Endometrium (tissue), 2 donors: ENCODE results near the gene KMT2C.
"Not testable (repeated sequence)": the region's sequence is repeated elsewhere in the genome, so short reads cannot be mapped to it uniquely, and the experiment has no call there.

Source experiments
- FAIRE-seq: peaks from 2 replicates; lab custom pipeline; 2012; peaks lifted over from hg19 to GRCh38; lab: Jason Lieb, UNC
- donor health status: control.
- donor health status: control.

The KMT2C gene

DNA sequence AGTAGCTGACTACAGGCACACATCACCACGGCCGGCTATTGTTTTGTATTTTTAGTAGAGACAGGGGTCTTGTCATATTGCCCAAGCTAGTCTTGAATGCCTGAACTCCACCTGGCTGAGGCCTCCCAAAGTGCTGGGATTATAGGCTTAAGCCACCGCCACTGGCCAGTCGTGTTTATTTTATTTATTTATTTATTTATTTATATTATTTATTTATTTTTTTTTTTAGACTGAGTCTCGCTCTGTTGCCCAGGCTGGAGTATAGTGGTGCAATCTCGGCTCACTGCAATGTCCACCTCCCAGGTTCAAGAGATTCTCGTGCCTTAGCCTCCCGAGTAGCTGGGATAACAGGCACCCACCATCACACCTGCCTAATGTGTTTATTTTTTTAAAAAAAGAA is 6.0 kb upstream of the KMT2C start:
- FAIRE-seq: not testable (repeated sequence)

DNA sequence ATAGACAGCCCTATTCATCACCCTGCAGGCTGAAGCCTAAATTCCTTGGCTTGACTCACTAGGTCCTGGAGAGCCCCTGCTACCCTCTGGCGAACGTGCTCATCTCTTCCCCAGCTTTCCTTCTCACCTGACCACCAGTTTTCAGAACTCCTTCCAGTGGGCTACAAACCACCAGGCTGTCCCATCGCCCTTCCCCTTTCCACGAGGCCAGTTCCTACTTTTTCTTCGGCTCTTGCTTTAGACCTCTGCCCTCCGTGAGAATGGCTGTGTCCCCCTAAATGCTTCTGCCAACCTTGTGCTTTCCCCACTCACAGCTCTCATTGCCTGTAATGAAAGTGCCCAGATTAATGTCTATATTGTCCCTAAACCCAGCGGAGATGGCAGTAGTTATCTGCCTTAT is 5.4 kb upstream of the KMT2C start:
- not testable (repeated sequence) for FAIRE-seq

DNA sequence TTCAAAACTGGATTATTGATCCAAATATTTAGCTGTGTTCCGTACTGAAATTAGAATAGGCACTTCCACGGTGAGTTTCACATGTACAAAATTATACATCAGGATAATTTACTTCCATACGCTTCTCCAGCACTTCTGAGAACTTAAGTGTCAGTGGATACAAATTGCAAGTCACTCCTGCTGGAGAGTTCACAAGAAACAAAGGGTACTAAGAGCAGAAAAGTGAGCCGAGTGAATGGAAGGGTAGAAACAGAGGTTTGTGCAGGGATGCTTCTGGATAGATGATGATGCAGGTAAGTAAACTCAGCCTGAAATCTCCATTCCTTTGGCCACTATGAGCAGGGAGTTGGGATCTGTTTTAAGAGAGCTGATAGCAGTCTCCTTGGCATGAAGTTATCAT is 2.2 kb upstream of the KMT2C start:
- FAIRE-seq: not testable (repeated sequence)

DNA sequence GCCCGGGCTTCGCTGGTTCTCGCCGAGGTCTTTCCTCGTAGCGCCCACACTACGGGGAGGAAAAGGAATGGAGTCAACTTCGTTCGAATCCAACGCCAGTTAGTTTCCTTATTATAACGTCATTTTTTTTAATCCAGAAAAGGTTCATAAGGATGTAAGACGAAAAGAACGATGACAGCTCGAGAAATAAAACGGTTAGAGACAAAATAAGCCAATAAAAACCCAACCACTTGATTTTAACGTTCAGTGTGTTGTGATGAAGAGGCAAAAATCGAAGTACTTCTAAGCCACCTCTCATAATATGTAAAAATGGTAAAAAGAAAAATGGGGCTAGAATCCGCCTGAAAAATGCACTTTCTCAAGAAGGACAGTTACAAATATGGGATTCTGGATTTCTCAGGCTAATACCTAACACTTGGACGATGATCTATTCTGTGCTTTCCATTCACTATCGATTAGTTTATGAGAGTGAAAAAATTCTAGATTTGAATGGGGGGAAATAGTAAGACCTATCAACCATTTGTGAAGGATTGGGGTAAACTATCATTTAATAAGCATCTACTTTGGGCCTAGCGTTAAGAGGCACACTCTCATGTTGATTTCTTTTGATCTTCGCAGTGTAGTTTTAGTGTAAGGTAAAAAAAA is 1.2 kb upstream of the KMT2C start:
- FAIRE-seq: peak; percentile 81

DNA sequence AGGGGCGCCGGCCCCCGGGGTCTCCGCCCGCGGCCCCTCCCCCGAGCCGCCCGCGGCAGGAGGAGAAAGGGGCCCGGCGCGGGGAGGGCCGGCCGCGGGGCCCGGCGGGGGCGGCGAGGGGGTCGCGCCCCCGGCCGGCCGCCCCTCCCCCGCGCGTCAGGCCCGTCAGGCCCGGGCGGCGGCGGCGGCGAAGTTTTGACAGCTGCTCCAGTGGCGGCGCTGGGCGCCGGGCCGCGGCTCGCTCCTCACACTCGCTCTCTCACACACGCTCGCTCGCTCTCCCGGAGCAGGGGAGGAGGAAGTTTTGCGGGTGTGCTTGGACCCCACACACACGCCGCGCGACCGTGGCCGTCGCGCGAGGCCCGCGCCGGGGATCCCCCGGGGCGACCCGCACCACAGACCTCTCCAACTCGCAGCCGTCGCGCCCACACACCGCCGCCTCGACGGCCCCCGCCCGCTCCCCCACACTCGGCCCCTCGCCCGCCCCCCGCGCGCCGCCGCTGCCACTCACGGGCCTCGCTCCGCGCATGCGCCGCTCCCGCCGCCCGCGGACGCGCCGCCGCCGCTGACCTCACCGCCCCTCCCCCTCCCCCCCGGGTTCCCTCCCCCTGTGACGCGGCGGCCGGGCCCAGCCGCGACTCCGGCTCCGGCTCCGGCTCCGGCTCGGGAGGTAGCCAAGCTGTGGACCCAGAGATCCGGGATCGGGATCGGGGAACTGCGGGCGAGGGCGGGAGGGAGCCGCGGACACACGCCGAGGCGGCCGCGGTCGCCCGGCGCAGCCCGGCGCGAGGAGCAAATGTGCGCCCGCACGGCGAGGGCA is 518 bp upstream of the KMT2C start:
- no peak for FAIRE-seq

DNA sequence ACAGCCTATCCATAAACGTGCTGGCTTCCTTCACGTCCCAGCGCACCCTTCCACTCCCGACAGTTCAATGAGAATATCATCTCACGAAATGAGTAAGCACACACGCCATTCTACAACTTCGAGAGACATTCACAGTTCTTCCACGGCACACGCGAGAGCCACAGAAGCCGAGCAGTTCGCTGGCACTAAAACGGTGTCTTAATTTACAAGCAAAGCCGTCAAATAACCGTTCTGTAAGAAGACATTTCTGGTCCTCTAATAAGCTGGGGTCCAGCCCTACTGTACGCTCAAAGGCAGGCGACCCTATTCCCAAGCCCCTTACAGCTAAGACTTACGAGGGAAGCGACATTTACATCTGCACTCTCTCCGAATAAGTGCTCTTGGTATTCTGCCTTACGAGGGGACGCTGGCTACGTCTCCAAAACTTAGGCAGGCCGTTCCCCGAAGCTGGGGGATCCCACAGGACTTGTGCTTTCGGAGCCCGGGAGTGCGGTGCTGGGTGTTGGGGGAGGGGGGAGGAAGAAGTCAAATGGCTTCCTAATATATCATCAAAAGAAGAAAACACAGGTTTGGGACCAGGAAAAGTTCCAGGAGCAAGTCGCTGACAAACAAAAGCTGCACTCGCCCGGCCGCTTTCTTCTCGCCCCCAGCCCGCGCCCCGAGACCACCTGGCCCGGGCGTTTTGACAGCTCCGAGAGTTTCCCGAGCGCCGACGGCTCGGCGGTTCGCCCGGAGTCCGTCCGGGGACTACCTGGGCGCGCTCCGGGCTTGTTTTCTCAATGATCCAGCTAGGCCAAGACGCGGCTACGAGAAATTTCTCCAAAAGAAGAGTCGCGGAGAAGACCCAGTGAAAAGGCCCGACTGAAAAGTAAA is 1.1 kb downstream of the KMT2C start:
- FAIRE-seq: not testable (repeated sequence)

DNA sequence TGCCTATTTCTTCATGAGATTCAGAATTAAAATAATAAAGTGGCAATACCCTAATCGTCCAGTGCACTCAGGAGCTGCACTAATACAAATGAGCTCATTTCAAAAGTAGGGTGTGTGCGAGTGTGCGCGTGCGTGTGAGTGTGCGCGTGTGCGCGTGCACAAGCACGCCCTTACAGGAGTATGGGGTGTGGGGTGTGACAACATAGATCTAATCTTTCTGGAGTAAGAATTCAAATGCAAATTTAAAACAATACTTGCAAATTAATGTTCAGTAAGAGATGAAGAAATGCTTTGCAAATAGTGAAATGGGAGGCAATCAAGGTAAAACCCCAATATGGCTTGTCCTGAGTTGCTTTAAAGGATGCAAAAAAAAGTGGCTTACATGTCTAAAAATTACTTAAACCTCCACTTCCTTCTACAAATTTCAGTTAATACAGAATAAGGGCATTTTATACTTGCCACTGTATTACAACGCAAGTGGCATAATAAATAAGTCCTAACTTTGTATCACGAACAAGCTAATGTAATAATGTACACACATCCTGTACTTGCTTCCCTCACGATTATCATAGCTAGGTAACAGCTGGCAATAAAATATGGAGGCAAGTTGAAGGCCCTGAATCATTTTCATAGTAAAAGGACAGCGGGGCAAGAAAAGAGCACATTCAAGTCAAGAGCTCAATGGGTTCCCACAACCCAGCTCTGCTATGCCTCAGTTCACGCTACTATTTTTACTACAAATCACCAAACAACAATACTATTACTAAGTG is 1.9 kb downstream of the KMT2C start:
- not testable (repeated sequence) for FAIRE-seq

DNA sequence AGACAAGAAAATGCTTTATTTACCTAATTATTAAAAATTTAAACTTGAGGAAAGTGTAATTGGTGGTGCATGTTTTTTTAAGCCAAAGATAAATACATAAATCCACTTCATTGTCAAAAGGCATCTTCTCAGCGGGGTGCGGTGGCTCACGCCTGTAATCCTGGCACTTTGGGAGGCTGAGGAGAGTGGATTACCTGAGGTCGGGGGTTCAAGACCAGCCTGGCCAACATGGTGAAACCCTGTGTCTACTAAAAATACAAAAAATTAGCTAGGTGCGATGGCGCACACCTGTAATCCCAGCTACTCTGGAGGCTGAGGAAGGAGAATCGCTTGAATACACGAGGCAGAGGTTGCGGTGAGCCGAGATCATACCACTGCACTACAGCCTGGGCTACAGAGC is 3.1 kb downstream of the KMT2C start:
- not testable (repeated sequence) for FAIRE-seq

DNA sequence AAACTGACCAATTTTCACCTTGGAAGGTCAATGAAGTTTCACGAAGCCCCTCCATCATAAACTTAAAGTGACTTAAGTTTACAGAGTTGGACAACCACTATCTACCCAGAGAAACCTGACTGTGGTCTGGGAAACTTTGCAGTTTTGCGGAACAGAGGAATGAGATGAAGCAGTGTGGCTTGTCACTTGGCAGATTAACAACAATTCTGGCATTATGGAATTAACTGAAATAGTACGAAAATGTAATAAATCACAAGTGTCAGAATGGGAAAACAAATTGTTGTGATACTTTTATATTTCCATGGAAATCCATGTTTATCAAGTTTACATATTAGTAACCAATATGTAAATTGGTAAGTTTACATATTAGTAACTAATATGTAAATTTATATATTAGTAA is 4.9 kb downstream of the KMT2C start:
- peak; percentile 57 for FAIRE-seq

DNA sequence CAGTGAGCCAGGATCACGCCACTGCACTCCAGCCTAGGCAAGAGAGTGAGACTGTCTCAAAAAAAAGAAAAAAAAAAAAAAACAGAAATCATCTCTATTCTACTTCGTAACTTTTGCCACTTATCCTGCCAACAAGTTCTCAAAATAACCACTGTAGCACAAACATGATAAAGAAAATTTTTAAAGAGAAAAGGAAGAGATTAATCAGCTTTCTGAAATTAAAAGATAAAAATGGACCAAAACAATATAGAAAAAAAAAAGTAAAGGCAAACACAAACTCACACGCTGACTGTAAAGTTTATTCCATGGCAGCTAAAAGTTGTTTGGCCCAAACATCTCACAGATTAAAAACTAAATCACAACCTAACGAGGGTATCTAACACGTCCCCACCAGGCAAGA is 5.7 kb downstream of the KMT2C start:
- FAIRE-seq: not testable (repeated sequence)

DNA sequence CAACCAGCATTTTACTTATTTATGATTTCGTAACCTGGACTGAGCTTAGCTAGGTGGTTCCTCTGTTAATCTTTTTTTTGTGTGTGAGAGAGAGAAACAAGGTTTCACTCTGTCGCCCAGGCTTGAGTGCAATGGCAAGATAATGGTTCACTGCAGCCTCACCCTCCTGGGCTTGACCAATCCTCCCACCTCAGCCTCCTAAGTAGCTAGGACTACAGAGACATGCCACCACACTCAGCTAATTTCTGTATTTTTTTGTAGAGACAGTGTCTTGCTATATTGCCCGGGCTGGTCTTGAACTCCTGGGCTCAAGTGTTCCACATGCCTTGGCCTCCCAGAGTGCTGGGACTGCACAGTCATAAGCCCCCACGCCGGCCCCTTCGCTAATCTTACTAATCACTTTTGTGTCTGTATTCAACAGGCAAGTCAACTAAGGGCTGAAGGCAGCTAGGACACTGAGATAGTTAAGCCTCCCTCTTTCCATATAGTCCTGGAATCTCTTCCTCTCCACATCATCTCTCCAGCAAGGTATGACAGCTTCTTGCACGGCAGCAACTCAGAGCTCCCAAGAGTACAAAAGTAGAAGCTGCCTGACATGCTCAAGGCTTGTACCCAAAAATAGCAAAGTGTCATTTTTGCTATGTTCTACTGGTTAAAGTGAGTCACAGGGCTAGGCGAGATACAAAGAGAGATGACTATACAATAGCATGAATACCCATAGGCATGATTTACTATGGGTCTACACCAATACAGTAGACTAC is 11.3 kb downstream of the KMT2C start:
- no peak for FAIRE-seq

DNA sequence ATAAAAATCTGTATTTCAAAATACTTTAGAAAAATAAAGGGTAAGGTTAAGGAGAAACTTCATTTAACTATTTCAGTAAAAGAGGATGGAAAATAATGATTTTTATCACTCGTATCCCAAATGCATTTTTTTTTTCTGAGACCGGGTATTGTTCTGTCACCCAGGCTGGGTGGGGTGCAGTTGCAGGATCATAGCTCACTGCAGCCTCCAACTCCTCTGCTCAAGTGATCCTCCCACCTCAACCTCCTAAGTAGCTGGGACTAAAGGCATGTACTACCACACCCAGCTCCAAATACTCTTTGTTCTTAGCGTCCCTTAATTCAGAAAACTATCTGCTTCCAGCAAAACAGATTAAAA is 11.8 kb downstream of the KMT2C start:
- no peak for FAIRE-seq

DNA sequence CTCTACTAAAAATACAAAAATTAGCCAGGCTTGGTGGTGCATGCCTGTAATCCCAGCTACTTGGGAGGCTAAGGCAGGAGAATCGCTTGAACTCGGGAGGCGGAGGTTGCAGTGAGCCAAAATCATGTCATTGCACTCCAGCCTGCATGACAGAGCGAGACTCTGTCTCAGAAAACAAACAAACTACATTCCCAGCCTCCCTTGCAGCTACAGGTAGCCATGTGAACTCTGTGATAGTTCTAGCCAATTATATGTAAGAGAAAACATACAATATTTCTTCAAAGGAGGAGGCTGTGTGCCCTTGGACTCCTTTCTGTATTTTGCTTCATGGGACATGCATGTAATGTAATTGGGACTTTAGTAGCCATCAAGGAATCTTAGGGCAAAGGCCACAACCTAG is 12.6 kb downstream of the KMT2C start:
- FAIRE-seq: not testable (repeated sequence)

DNA sequence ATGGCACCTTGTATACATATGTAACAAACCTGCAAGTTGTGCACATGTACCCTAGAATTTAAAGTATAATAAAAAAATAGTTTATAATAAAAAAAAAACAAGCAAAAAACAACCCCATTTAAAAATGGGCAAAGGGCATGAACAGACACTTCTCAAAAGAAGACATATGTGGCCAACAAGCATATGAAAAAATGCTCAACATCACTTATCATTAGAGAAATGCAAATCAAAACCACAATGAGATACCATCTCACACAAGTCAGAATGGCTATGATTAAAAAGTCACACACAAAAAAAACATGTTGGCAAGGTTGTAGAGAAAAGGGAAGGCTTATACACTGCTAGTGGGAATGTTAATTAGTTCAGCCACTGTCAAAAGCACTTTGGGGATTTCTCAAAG is 14.9 kb downstream of the KMT2C start:
- not testable (repeated sequence) for FAIRE-seq

DNA sequence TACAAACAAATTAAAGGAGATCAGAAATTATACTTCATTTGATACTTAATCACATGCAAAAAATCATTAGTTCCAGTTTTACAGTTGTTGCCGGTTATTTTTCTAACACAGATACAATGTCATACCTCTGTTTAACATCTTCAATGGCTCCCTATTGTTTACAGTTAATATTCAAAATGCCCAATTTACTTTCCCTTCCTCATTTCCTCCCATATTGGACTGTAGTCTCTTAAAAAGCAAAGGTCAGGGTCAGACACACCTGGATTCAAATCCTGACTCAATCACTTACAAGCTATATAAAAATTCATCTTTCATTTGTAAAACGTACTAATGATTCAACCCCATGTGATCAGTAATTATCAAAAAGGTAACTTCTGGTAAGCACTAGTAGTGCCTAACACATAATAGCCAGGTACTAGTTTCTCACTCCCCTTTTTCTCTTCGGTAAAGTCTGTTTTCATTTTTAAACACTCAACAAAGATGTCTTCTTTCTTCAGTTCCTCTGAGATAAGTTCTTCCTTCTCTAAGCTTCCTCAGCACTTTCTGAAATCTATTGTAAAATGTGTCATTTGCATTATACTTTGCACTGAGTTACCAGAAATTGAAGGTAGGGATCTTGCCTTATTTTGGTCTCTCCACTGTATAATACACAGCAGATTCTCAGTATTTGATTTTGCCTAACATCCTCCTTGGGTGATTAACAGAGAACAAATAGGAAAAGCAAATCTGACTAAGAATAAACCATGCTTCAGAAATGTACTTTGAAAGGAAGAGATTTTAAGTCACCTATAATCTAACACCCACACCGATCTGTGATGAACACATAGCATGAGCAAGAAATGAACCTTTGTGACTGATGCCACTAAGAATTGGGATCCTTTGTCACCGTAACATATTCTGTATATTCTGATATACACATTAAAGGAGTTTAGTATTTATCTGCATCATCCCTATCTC is 16.1 kb downstream of the KMT2C start:
- FAIRE-seq: no peak

DNA sequence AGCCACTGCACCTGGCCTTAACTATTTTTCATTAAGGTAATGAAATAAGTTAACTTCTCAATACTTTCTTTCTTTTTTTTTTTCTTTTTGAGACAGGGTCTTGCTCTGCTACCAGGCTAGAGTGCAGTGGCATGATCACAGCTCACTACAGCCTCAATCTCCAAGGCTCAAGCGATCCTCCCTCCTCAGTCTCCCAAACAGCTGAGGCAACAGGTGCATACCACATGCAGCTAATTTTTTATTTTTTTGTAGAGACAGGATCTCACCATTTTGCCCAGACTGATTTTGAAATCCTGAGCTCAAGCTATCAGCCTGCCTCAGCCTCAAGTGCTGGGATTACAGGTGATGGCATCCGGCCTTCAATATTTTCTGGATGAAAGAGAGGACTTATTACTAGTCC is 21.0 kb downstream of the KMT2C start:
- FAIRE-seq: no peak

DNA sequence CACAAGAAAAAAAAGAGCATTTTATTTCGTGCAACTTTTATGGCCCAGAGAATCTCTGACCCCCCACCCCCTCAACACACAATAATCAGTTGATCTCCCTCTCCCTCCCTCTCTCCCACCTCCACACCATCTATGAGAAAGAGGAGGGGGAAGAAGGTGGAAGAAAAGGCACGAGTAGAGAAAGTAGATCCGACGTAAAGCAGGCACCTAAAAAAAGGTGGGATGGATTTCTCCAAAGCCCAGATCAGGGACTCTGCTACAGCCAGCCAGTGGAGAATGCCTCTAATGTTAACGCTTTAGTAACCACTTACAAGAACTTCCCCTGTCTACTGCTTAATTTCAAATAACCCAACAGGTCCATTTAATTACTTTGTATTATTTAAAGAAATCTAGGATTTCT is 24.4 kb downstream of the KMT2C start:
- FAIRE-seq: no peak

DNA sequence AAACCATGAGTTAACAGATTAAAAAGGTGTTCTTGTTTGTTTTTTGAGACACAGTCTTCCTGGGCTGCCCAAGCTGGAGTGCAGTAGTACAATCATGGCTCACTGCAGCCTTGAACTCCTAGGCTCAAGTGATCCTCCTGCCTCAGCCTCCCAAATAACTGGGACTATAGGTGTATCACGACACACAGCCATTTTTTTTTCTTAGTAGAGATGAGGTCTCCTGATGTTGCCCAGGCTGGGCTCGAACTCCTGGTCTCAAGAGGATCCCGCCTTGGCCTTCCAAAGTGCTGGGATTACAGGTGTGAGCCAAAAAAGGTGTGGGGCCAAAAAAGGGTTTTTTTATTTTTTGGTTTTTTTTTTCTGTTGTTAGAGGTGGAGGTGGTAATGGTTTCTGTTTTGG is 29.3 kb downstream of the KMT2C start:
- no peak for FAIRE-seq

DNA sequence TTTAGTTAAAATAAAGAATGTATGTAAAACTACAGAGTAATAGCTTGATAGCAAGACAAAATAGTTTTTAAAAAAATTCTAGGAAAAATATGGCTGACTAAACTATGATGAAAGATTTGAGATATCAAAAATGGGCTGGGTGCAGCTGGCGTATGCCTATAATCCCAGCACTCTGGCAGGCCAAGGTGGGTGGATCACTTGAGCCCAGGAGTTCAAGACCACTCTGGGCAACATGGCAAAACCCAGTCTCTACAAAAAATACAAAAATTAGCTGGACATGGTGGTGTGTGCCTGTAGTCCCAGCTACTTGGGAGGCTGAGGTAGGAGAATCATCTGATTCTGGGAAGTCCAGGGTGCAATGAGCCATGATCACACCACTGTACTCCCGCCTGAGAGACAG is 29.8 kb downstream of the KMT2C start:
- FAIRE-seq: not testable (repeated sequence)

DNA sequence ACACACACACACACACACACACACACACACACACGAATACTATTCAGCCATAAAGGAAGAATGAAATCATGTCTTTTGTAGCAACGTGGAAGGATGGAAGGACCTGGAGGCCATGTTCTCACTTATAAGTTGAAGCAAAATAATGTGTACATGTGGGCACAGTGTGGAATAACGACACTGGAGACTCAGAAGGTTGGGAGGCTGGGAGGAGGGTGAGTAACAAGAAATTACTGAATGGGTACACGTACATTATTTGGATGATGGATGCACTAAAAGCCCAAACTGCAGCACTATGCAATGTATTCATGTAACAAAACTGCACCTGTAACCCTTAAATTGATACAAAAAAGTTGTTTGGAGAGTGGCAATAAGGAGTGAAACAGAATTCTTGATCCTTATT is 32.1 kb downstream of the KMT2C start:
- FAIRE-seq: no peak
